Measurements from ENCODE around the gene KISS1R.

KISS1R gene

GRCh38 chr19:919199-920050 is 2.3 kb downstream of the KISS1R start (continued):
- TF ChIP-seq ZNF341 (tag by site-specific recombination; IDR thresholded peaks at IDR 0.05; ENCODE audit: low read depth): no peak
- TF ChIP-seq, protein P1, sequence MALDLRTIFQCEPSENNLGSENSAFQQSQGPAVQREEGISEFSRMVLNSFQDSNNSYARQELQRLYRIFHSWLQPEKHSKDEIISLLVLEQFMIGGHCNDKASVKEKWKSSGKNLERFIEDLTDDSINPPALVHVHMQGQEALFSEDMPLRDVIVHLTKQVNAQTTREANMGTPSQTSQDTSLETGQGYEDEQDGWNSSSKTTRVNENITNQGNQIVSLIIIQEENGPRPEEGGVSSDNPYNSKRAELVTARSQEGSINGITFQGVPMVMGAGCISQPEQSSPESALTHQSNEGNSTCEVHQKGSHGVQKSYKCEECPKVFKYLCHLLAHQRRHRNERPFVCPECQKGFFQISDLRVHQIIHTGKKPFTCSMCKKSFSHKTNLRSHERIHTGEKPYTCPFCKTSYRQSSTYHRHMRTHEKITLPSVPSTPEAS (tag by site-specific recombination; IDR thresholded peaks at IDR 0.05): no peak
- TF ChIP-seq ZNF133 (tag by site-specific recombination; IDR thresholded peaks at IDR 0.05): no peak
- TF ChIP-seq ZNF274 (IDR thresholded peaks at IDR 0.05; ENCODE audit: low read length): no peak
- no peak for TF ChIP-seq ZNF274 (tag by site-specific recombination; IDR thresholded peaks at IDR 0.05; ENCODE audit: borderline replicate concordance)
- TF ChIP-seq SALL2 (tag by site-specific recombination; IDR thresholded peaks at IDR 0.05; ENCODE audit: borderline replicate concordance): no peak
- TF ChIP-seq, protein P2, sequence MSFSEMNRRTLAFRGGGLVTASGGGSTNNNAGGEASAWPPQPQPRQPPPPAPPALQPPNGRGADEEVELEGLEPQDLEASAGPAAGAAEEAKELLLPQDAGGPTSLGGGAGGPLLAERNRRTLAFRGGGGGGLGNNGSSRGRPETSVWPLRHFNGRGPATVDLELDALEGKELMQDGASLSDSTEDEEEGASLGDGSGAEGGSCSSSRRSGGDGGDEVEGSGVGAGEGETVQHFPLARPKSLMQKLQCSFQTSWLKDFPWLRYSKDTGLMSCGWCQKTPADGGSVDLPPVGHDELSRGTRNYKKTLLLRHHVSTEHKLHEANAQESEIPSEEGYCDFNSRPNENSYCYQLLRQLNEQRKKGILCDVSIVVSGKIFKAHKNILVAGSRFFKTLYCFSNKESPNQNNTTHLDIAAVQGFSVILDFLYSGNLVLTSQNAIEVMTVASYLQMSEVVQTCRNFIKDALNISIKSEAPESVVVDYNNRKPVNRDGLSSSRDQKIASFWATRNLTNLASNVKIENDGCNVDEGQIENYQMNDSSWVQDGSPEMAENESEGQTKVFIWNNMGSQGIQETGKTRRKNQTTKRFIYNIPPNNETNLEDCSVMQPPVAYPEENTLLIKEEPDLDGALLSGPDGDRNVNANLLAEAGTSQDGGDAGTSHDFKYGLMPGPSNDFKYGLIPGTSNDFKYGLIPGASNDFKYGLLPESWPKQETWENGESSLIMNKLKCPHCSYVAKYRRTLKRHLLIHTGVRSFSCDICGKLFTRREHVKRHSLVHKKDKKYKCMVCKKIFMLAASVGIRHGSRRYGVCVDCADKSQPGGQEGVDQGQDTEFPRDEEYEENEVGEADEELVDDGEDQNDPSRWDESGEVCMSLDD (tag by site-specific recombination; IDR thresholded peaks at IDR 0.05): peak; percentile 78

GRCh38 chr19:920051-920864 is 3.1 kb downstream of the KISS1R start:
- H3K36me3 ChIP-seq (ENCODE audit: control insufficient read depth in 2 of 2, insufficient read depth in 1 of 2, low read length in 2 of 2): no peaks in the 10 kb centered on the region
- H3K9me3 ChIP-seq (ENCODE audit: control insufficient read depth, insufficient read depth, low read depth, low read length): no peaks in the 10 kb centered on the region
- H3K4me1 ChIP-seq (ENCODE audit: control insufficient read depth, insufficient read depth, low read length): peaks cover 2% of the 10 kb centered on the region; the same call in 1 of the 2 replicates
- POLR2A ChIA-PET: no interaction called here
- H3K27ac ChIP-seq (ENCODE audit: extremely low read depth, low read depth, low read length): no peak overlapping the region
- peak overlapping the region; percentile 38 for H3K4me3 ChIP-seq (ENCODE audit: low read depth, low read length)
- CTCF ChIA-PET: interaction anchor here (0.5 to 5.8 kb wide), 7 partner anchors 55 to 320 kb away, joined by 3 to 116 read pairs (median 3); partner anchors contain the start of gene WDR18
- TF ChIP-seq ZNF10 (tag by site-specific recombination; IDR thresholded peaks at IDR 0.05) (no peak), ZNF76 (tag by site-specific recombination; IDR thresholded peaks at IDR 0.05; ENCODE audit: borderline replicate concordance, low read depth) (no peak), ZEB2 (tag by site-specific recombination; IDR thresholded peaks at IDR 0.05) (no peak), ZNF747 (tag by site-specific recombination; IDR thresholded peaks at IDR 0.05) (no peak), ZBTB8A (tag by site-specific recombination; IDR thresholded peaks at IDR 0.05) (peak; percentile 83), ZNF610 (tag by site-specific recombination; IDR thresholded peaks at IDR 0.05; ENCODE audit: borderline replicate concordance) (no peak), ZNF16 (tag by site-specific recombination; IDR thresholded peaks at IDR 0.05; ENCODE audit: low read depth) (no peak), ZNF341 (tag by site-specific recombination; IDR thresholded peaks at IDR 0.05; ENCODE audit: low read depth) (peak; percentile 65), SETDB1 (IDR thresholded peaks at IDR 0.05; ENCODE audit: insufficient read length, low read length) (no peak), ZNF768 (tag by site-specific recombination; IDR thresholded peaks at IDR 0.05) (0 out of 2 replicates have a peak, but pooled peaks have one; percentile 17), ZNF629 (tag by site-specific recombination; IDR thresholded peaks at IDR 0.05) (no peak), ZNF350 (tag by site-specific recombination; IDR thresholded peaks at IDR 0.05) (no peak), ZBTB26 (tag by site-specific recombination; optimal IDR thresholded peaks at IDR 0.05) (peak; percentile 53), REST (tag by site-specific recombination; IDR thresholded peaks at IDR 0.05) (no peak), ZNF23 (tag by site-specific recombination; IDR thresholded peaks at IDR 0.05; ENCODE audit: borderline replicate concordance) (no peak), ZNF274 (IDR thresholded peaks at IDR 0.05; ENCODE audit: low read length) (no peak), ZNF274 (tag by site-specific recombination; IDR thresholded peaks at IDR 0.05; ENCODE audit: borderline replicate concordance) (no peak), ZNF571 (tag by site-specific recombination; IDR thresholded peaks at IDR 0.05) (no peak), BCL11A (tag by site-specific recombination; IDR thresholded peaks at IDR 0.05; ENCODE audit: low read depth) (no peak), KLF8 (tag by site-specific recombination; IDR thresholded peaks at IDR 0.05) (no peak)

Measured in HEK293 (cell line).